Stomach smooth muscle (tissue), 2 donors: ENCODE measurements around the gene CGB7.
"Not testable (repeated sequence)": the region's sequence is repeated elsewhere in the genome, so short reads cannot be mapped to it uniquely, and the experiment has no call there.

ENCODE experiments used
- H3K27ac ChIP-seq: one replicate; pipeline ENCODE4 v1.7.0; 2013; ENCODE audit warnings: mild to moderate bottlenecking, low read length, inconsistent platforms
- H3K27me3 ChIP-seq, 2 donors: one replicate each; pipeline ENCODE4 v1.7.0; 2013; ENCODE audit warnings: low read length in 2 of 2; ENCODE audit not compliant: insufficient read depth in 2 of 2, control insufficient read depth in 1 of 2
- H3K36me3 ChIP-seq, 2 donors: one replicate each; pipeline ENCODE4 v1.7.0; 2013; ENCODE audit warnings: low read length in 2 of 2; ENCODE audit not compliant: control insufficient read depth in 2 of 2, insufficient read depth in 2 of 2
- H3K4me1 ChIP-seq: one replicate; pipeline ENCODE4 v1.7.0; 2013; ENCODE audit warnings: low read length; ENCODE audit not compliant: control insufficient read depth, insufficient read depth
- H3K4me3 ChIP-seq, 2 donors: one replicate each; pipeline ENCODE4 v1.7.0; 2013; ENCODE audit warnings: low read length in 2 of 2
- H3K9ac ChIP-seq, 2 donors: one replicate each; pipeline ENCODE4 v1.7.0; 2013; ENCODE audit warnings: low read length in 2 of 2, mild to moderate bottlenecking in 1 of 2
- H3K9me3 ChIP-seq, 2 donors: one replicate each; pipeline ENCODE4 v1.7.0; 2013; ENCODE audit warnings: low read length in 2 of 2; ENCODE audit not compliant: control insufficient read depth in 2 of 2
- donor health status: healthy.
- donor health status: Pancreatic carcinoma.

The CGB7 gene

DNA sequence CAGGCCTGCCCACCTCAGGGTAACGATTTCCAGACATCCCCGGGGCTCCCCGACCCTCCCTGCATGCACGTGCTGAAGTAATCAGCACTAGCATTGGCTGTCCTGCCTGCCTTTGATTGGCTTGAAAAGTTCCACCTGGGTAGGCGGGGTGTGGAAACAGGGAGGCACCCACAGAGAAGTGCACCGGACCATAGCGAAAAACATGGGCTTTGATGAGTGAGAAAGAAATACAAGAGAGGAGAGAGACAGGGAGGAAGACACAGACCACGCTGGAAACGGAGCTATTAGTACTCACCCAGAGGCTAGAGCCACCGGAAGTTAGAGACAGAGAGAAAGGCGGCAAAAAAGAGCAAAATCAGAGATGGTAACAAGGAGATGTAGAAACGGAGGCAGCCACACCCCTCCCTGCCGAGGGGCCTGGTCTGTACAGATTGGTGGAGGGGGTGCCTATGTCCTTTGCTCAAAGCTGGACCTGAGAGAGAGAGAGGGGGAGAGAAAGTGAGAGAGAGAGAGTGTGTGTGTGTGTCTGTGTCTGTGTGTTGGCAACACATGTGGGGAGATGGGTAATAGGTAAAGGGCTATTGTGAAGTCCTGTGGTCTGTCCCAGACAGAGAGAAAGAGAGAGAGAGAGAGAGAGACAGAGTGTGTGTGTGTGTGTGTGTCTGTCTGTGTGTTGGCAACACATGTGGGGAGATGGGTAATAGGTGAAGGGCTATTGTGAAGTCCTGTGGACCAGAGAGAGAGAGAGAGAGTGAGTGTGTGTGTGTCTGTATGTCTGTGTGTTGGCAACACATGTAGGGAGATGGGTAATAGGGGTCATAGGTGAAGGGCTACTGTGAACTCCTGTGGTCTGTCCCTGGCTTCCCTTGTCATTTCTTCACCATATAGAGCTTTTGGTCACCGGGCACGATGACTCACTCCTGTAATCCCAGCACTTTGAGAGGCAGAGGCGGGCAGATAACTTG is 36.3 kb downstream of the CGB7 start:
- Histone ChIP-seq H3K9me3 (no peaks in the 10 kb centered on the region), H3K27me3 (peaks cover 6 to 24% of the 10 kb centered on the region in 2 donors), H3K27ac (no peak overlapping the region)

GRCh38 chr19:49020342-49020741 is 37.2 kb downstream of the CGB7 start:
- Histone ChIP-seq H3K27ac (no peak overlapping the region), H3K27me3 (peaks cover 6 to 24% of the 10 kb centered on the region in 2 donors), H3K9ac (no peak overlapping the region), H3K9me3 (no peaks in the 10 kb centered on the region), H3K4me1 (peaks cover 14% of the 10 kb centered on the region), H3K36me3 (peaks cover 0 to 5% of the 10 kb centered on the region in 2 donors), H3K4me3 (no peak overlapping the region)

More for the DNA sequence above, 36.3 kb downstream of the CGB7 start:
- Histone ChIP-seq H3K9ac (no peak overlapping the region), H3K36me3 (no peaks in the 10 kb centered on the region), H3K4me1 (peaks cover 14% of the 10 kb centered on the region), H3K4me3 (no peak overlapping the region)

GRCh38 chr19:49019242-49019932 is 38.2 kb downstream of the CGB7 start:
- Histone ChIP-seq H3K9me3 (no peaks in the 10 kb centered on the region), H3K36me3 (peaks cover 0 to 9% of the 10 kb centered on the region in 2 donors), H3K9ac (no peak overlapping the region), H3K27ac (no peak overlapping the region), H3K4me1 (peaks cover 14% of the 10 kb centered on the region), H3K4me3 (peak overlapping the region in 1 of 2 donors; percentile 71), H3K27me3 (peaks cover 6 to 24% of the 10 kb centered on the region in 2 donors)

DNA sequence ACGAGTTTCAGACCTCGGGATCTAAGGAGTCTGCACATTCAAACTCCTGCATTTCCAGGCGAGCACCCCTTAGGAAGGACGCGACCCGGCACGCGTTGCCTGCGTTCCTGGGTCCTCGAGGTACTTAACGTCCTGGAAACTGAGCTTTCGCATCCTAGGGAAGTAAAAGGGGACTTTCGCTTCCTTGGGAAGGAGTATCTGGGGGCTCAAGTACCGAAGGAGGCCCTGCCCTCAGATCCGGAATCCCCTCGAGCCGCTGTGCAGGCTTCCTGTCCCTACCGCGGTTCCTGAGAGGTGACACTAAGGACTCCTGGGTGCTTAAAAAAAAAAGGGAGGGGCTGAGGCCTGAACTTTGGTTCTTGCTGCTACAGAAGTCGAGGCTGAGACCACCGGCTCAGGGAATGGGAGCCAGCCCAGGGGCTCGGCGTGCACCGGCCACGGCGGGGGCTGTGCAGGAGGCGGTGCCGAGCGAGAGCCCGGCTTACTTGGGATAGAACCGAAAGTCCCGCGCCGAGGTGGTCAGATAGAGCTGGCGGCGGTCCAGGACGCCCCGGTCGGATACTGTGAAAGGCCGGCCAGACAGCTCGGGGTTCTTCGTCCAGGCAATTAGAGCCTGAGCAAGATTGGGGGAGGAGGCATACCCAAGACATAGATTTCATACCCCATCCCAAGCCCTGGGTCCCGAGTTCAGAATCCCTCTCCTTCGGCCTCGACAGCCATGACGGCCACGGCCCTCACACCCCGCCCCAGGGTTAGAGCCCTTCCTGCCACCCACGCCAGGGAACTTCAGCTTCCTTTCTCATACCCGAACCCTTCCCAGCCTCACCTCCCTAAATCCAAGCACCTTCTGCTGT is 38.9 kb downstream of the CGB7 start:
- peaks cover 0 to 12% of the 10 kb centered on the region in 2 donors for H3K36me3 ChIP-seq
- peak overlapping the region in 1 of 2 donors; percentile 17 for H3K9ac ChIP-seq
- peaks cover 14% of the 10 kb centered on the region for H3K4me1 ChIP-seq
- peaks cover 6 to 24% of the 10 kb centered on the region in 2 donors for H3K27me3 ChIP-seq
- H3K9me3 ChIP-seq, H3K27ac ChIP-seq: not testable (repeated sequence)
- peak overlapping the region; percentile 38 to 71 for H3K4me3 ChIP-seq

- H3K4me3 ChIP-seq, result peak overlapping the region; percentile 38 to 71
- peaks cover 0 to 12% of the 10 kb centered on the region in 2 donors for H3K36me3 ChIP-seq
- no peak overlapping the region for H3K27ac ChIP-seq
- H3K9me3 ChIP-seq, result no peaks in the 10 kb centered on the region
- peaks cover 6 to 24% of the 10 kb centered on the region in 2 donors for H3K27me3 ChIP-seq
- peak overlapping the region in 1 of 2 donors; percentile 17 for H3K9ac ChIP-seq
- H3K4me1 ChIP-seq, result peaks cover 14% of the 10 kb centered on the region
These were observed 39.7 kb downstream of the CGB7 start for GRCh38 chr19:49017666-49018351.

- H3K4me3 ChIP-seq, result peak within 1 kb of the TSS; percentile 38 to 71
- H3K27ac ChIP-seq, result no peak within 1 kb of the TSS
- H3K9ac ChIP-seq, result no peak within 1 kb of the TSS
- H3K36me3 ChIP-seq, result peaks cover 0 to 12% of the 10 kb centered on the region in 2 donors
- H3K27me3 ChIP-seq, result peaks cover 6 to 24% of the 10 kb centered on the region in 2 donors
- H3K4me1 ChIP-seq, result peaks cover 14% of the 10 kb centered on the region
- H3K9me3 ChIP-seq, result no peaks in the 10 kb centered on the region
These were observed 40.4 kb downstream of the CGB7 start, which contains the start of gene LHB for GRCh38 chr19:49017041-49017665. Gene LHB, minus strand, starts transcription at chr19:49017091. Its CDS starts 10 bp downstream, at chr19:49017081.

- Histone ChIP-seq H3K36me3 (peaks cover 7 to 14% of the 10 kb centered on the region in 2 donors), H3K9me3 (no peaks in the 10 kb centered on the region), H3K4me3 (no peak overlapping the region), H3K9ac (no peak overlapping the region), H3K27ac (no peak overlapping the region), H3K4me1 (peaks cover 14% of the 10 kb centered on the region), H3K27me3 (peaks cover 6 to 24% of the 10 kb centered on the region in 2 donors)
These were observed 41.3 kb downstream of the CGB7 start for GRCh38 chr19:49016067-49016839.

GRCh38 chr19:49014870-49015255 is 42.7 kb downstream of the CGB7 start:
- Histone ChIP-seq H3K4me1 (peaks cover 14% of the 10 kb centered on the region), H3K36me3 (peaks cover 20% of the 10 kb centered on the region in 2 donors), H3K27me3 (peaks cover 0 to 18% of the 10 kb centered on the region in 2 donors), H3K9ac (no peak overlapping the region), H3K4me3 (no peak overlapping the region), H3K9me3 (no peaks in the 10 kb centered on the region), H3K27ac (no peak overlapping the region)
